ENCODE data around the gene MPZL2.

DNA sequence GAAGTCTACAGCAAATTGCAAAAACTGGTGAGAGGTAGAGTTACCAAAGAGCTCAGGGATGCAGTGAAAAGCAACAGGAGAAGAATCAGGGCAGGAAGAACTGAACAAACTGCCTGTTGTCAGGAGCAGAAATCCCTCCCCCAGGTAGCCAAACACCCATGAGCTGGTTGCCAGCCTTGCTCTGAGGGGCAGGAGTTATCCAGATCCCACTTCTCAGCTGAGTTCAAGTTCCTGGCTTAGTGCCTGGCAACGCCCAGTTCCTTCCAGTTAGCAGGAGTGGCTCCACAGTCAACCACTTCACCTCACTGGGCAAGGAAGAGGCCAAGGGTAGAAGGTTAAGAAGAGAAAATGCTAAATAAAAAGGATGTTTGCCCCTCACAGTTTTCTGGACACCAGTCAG is 1.9 kb upstream of the MPZL2 start:
- TF ChIP-seq, protein P1, sequence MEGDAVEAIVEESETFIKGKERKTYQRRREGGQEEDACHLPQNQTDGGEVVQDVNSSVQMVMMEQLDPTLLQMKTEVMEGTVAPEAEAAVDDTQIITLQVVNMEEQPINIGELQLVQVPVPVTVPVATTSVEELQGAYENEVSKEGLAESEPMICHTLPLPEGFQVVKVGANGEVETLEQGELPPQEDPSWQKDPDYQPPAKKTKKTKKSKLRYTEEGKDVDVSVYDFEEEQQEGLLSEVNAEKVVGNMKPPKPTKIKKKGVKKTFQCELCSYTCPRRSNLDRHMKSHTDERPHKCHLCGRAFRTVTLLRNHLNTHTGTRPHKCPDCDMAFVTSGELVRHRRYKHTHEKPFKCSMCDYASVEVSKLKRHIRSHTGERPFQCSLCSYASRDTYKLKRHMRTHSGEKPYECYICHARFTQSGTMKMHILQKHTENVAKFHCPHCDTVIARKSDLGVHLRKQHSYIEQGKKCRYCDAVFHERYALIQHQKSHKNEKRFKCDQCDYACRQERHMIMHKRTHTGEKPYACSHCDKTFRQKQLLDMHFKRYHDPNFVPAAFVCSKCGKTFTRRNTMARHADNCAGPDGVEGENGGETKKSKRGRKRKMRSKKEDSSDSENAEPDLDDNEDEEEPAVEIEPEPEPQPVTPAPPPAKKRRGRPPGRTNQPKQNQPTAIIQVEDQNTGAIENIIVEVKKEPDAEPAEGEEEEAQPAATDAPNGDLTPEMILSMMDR (IDR thresholded peaks at IDR 0.05) = no peak
- no peak for TF ChIP-seq EZH2phosphoT487 (IDR thresholded peaks at IDR 0.05)
- TF ChIP-seq EZH2 (IDR thresholded peaks at IDR 0.05) = no peak

Measured in neural progenitor cell (in vitro differentiated cells).